Upper lobe of left lung (tissue), 6 donors: ENCODE data around the gene DCAF15. TPM values are rescaled to one million over a fixed set of nuclear protein-coding genes. Genes with fewer than 3 reads are reported as not detected.
A peak's percentile ranks its signal among the peaks of the same experiment; 100 is the strongest.

Experiments
- ATAC-seq, 2 donors: fragments of 200-7000 bp; cut with Tn5 transposase; one replicate each; pipeline ENCODE4 v1.9.1; 2022; ENCODE audit warnings: mild to moderate bottlenecking in 2 of 2, moderate library complexity in 2 of 2; ENCODE audit not compliant: low FRiP score in 2 of 2
- DNase-seq, 2 donors: peaks; one replicate each; pipeline ENCODE4 v3.0.0-alpha.2; 2019 to 2020
- H3K27ac ChIP-seq, 4 donors: fragments of 200-600 bp; sonication (generic); one replicate each; pipeline ENCODE4 v1.5.1; 2016 to 2019
- H3K27me3 ChIP-seq, 4 donors: fragments of 200-600 bp; sonication (generic); one replicate each; pipeline ENCODE4 v1.5.1; 2017 to 2019
- H3K36me3 ChIP-seq, 4 donors: fragments of 200-600 bp; sonication (generic); one replicate each; pipeline ENCODE4 v1.5.1; 2016 to 2019
- H3K4me1 ChIP-seq, 4 donors: fragments of 200-600 bp; sonication (generic); one replicate each; pipeline ENCODE4 v1.5.1; 2018 to 2019
- H3K4me3 ChIP-seq, 4 donors: fragments of 200-600 bp; sonication (generic); one replicate each; pipeline ENCODE4 v1.5.1; 2017 to 2019; ENCODE audit warnings: mild to moderate bottlenecking in 2 of 4, moderate library complexity in 1 of 4
- H3K9me3 ChIP-seq, 4 donors: fragments of 200-600 bp; sonication (generic); one replicate each; pipeline ENCODE4 v1.5.1; 2018 to 2019
- CTCF ChIP-seq, 6 experiments: fragments of 450-650 bp in 4 of 6; fragments of 200-600 bp in 2 of 6; sonication (generic) in 2 of 6; IDR thresholded peaks; one replicate each; pipeline ENCODE4 v1.5.1; 2016 to 2019; ENCODE audit warnings: antibody characterized with exemption in 6 of 6
- EP300 ChIP-seq, 4 donors: sonication (generic); formaldehyde crosslinking; IDR thresholded peaks; one replicate each; pipeline ENCODE4 v1.5.1; 2017; ENCODE audit warnings: antibody characterized with exemption in 4 of 4, control low read depth in 2 of 4
- POLR2A ChIP-seq, 4 donors: fragments of 450-650 bp; IDR thresholded peaks; one replicate each; pipeline ENCODE4 v1.5.1; 2016 to 2017; ENCODE audit warnings: antibody characterized with exemption in 4 of 4, mild to moderate bottlenecking in 2 of 4
- POLR2AphosphoS5 ChIP-seq, 2 donors: sonication (generic); formaldehyde crosslinking; IDR thresholded peaks; one replicate each; pipeline ENCODE4 v1.5.1; 2017; ENCODE audit warnings: antibody characterized with exemption in 2 of 2
- whole genome bisulfite sequencing, 2 donors: methylation state at CpG; one replicate each; pipeline ENCODE4 v1.1.5; 2017 to 2018; 5-methylcytosine and 5-hydroxymethylcytosine counted together
- total RNA-seq, 6 donors: library from RNA; depleted of rRNA in 4 of 6; stranded (reverse); fragments of >200 nt in 4 of 6; gene quantifications; one replicate each; pipeline versions ENCODE4 v1.1.0 to v1.2.1, GENCODE V29; 2016 to 2021
- donor health status: DM: no; HTN: no; CAD: no; lungs with moderate emphysema.
- donor health status: DM: no; HTN: yes; CAD: no; lungs with severe emphysema.

DCAF15 gene
- total RNA-seq, 6 donors from 2014 or later, result 20.5 to 51.3 (median 39.0) TPM

GRCh38 chr19:13906521-13906904 lies 45.8 kb upstream of the DCAF15 start:
- DNase-seq (peak in 1 of 2 donors; percentile 52), ATAC-seq (peak; percentile 42 to 57)
- WGBS, 2 donors, result 0 to 4% methylated on average over 3 to 4 of the region's 13 CpGs
- H3K27ac ChIP-seq, result peak overlapping the region; percentile 54 to 91 (median 74)
- H3K36me3 ChIP-seq, result peaks cover 0 to 15% (median 11%) of the 10 kb centered on the region in 4 donors
- no peaks in the 10 kb centered on the region for H3K27me3 ChIP-seq
- H3K9me3 ChIP-seq, result no peaks in the 10 kb centered on the region
- H3K4me3 ChIP-seq, result peak overlapping the region; percentile 61 to 81 (median 70)
- no peak for TF ChIP-seq CTCF (IDR thresholded peaks at IDR 0.05)
- TF ChIP-seq POLR2AphosphoS5 (IDR thresholded peaks at IDR 0.05), result no peak
- TF ChIP-seq POLR2A (IDR thresholded peaks at IDR 0.05), result no peak
- no peak for TF ChIP-seq EP300 (IDR thresholded peaks at IDR 0.05)
- peaks cover 9 to 19% (median 13%) of the 10 kb centered on the region in 4 donors for H3K4me1 ChIP-seq

GRCh38 chr19:13906910-13907309 lies 45.4 kb upstream of the DCAF15 start:
- H3K4me1 ChIP-seq, result peaks cover 9 to 19% (median 13%) of the 10 kb centered on the region in 4 donors
- no peak for DNase-seq
- no peaks in the 10 kb centered on the region for H3K27me3 ChIP-seq
- 92 to 95% methylated on average over 5 of the region's 5 CpGs for WGBS, 2 donors
- H3K36me3 ChIP-seq, result peaks cover 0 to 16% (median 12%) of the 10 kb centered on the region in 4 donors
- no peak for TF ChIP-seq POLR2A (IDR thresholded peaks at IDR 0.05)
- TF ChIP-seq CTCF (IDR thresholded peaks at IDR 0.05), result no peak
- no peak for TF ChIP-seq POLR2AphosphoS5 (IDR thresholded peaks at IDR 0.05)
- TF ChIP-seq EP300 (IDR thresholded peaks at IDR 0.05), result no peak
- no peaks in the 10 kb centered on the region for H3K9me3 ChIP-seq
- H3K27ac ChIP-seq, result peak overlapping the region in 2 of 4 donors; percentile 73 to 91
- ATAC-seq, result no peak
- H3K4me3 ChIP-seq, result peak overlapping the region in 3 of 4 donors; percentile 61 to 81 (median 78)

DNA sequence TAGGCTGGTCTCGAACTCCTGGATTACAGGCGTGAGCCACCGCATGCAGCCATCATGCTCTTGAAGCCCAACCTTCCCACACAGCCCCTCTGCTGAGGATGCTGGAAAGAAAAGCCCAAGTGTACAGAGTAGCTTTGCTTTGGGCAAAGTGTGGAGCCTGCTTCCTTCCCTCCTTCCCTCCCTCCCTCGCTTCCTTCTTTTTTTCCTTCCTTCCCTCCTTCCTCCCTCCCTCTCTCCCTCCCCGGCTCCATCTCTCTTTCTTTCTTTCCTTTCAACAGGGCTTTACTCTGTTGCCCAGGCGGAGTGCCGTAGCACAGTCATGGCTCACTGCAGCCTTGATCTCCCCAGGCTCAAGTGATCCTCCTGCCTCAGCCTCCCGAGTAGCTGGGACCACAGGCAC lies 43.6 kb upstream of the DCAF15 start:
- ATAC-seq (no peak), DNase-seq (no peak)
- TF ChIP-seq POLR2AphosphoS5 (IDR thresholded peaks at IDR 0.05), result no peak
- Histone ChIP-seq H3K4me1 (peaks cover 9 to 19% (median 13%) of the 10 kb centered on the region in 4 donors), H3K27me3 (no peaks in the 10 kb centered on the region), H3K36me3 (peaks cover 4 to 34% (median 30%) of the 10 kb centered on the region in 4 donors), H3K4me3 (no peak overlapping the region), H3K9me3 (no peaks in the 10 kb centered on the region), H3K27ac (no peak overlapping the region)
- WGBS, 2 donors, result 92 to 93% methylated on average over 8 of the region's 8 CpGs

- Histone ChIP-seq H3K27me3 (no peaks in the 10 kb centered on the region), H3K4me3 (no peak overlapping the region), H3K36me3 (peaks cover 9 to 42% (median 35%) of the 10 kb centered on the region in 4 donors), H3K27ac (no peak overlapping the region), H3K4me1 (peaks cover 9 to 19% (median 13%) of the 10 kb centered on the region in 4 donors), H3K9me3 (no peaks in the 10 kb centered on the region)
- 100% methylated on average over 2 of the region's 2 CpGs; no CpG with 5 or more reads in 1 of the 2 donors for WGBS, 2 donors
- TF ChIP-seq EP300 (IDR thresholded peaks at IDR 0.05) (no peak), POLR2AphosphoS5 (IDR thresholded peaks at IDR 0.05) (no peak), POLR2A (IDR thresholded peaks at IDR 0.05) (no peak), CTCF (IDR thresholded peaks at IDR 0.05) (no peak)
- ATAC-seq (no peak), DNase-seq (no peak)
Measured at GRCh38 chr19:13909430-13909829, 42.9 kb upstream of the DCAF15 start.

- Histone ChIP-seq H3K9me3 (no peaks in the 10 kb centered on the region), H3K27me3 (no peaks in the 10 kb centered on the region), H3K27ac (no peak overlapping the region), H3K4me3 (no peak overlapping the region), H3K36me3 (peaks cover 16 to 74% (median 57%) of the 10 kb centered on the region in 4 donors), H3K4me1 (peaks cover 0 to 12% (median 7%) of the 10 kb centered on the region in 4 donors)
- WGBS, 2 donors, result 96 to 98% methylated on average over 11 to 14 of the region's 17 CpGs
- TF ChIP-seq POLR2A (IDR thresholded peaks at IDR 0.05) (no peak), EP300 (IDR thresholded peaks at IDR 0.05) (no peak), CTCF (IDR thresholded peaks at IDR 0.05) (no peak), POLR2AphosphoS5 (IDR thresholded peaks at IDR 0.05) (no peak)
- ATAC-seq (peak in 1 of 2 donors; percentile 23), DNase-seq (peak in 1 of 2 donors; percentile 48)
Measured at GRCh38 chr19:13913352-13913751, 39.0 kb upstream of the DCAF15 start.
